NCI-H128 (cell line): ENCODE data around the gene PBX3.

ENCODE experiments used
- DNase-seq: peaks from one replicate; lab custom pipeline; 2025; ENCODE audit not compliant: unreplicated experiment; lab: John Stamatoyannopoulos, UW

Gene PBX3

GRCh38 chr9:125990186-125990792, 243.1 kb downstream of the PBX3 start:
- DNase-seq, result no peak

- no peak for DNase-seq
Observed at GRCh38 chr9:125990793-125991220, 243.6 kb downstream of the PBX3 start.

GRCh38 chr9:125991886-125992529, 244.8 kb downstream of the PBX3 start:
- DNase-seq, result no peak

GRCh38 chr9:125992557-125992956, 245.4 kb downstream of the PBX3 start:
- DNase-seq, result no peak

- DNase-seq, result no peak
Observed at GRCh38 chr9:125993466-125993865, 246.3 kb downstream of the PBX3 start.

- no peak for DNase-seq
Observed at GRCh38 chr9:125994066-125994943, 247.1 kb downstream of the PBX3 start.

GRCh38 chr9:125995006-125995405, 247.8 kb downstream of the PBX3 start:
- DNase-seq, result no peak

GRCh38 chr9:125995706-125996105, 248.5 kb downstream of the PBX3 start:
- DNase-seq, result no peak

GRCh38 chr9:125996791-125997190, 249.6 kb downstream of the PBX3 start:
- no peak for DNase-seq

- peak; percentile 81 for DNase-seq
Observed at GRCh38 chr9:125997196-125997823, 250.1 kb downstream of the PBX3 start.

GRCh38 chr9:125998837-125999503, 251.8 kb downstream of the PBX3 start:
- DNase-seq, result no peak

GRCh38 chr9:125999504-125999881, 252.3 kb downstream of the PBX3 start:
- DNase-seq, result no peak

- DNase-seq, result no peak
Observed at GRCh38 chr9:126000256-126000655, 253.1 kb downstream of the PBX3 start.

GRCh38 chr9:126000731-126001580, 253.8 kb downstream of the PBX3 start:
- no peak for DNase-seq

- DNase-seq, result no peak
Observed at GRCh38 chr9:126001581-126002225, 254.5 kb downstream of the PBX3 start.

GRCh38 chr9:126002476-126003350, 255.5 kb downstream of the PBX3 start:
- DNase-seq, result no peak

GRCh38 chr9:126009047-126009446, 261.9 kb downstream of the PBX3 start:
- no peak for DNase-seq

- DNase-seq, result no peak
Observed at GRCh38 chr9:126014726-126015125, 267.6 kb downstream of the PBX3 start.

GRCh38 chr9:126015424-126015823, 268.3 kb downstream of the PBX3 start:
- DNase-seq, result no peak
